Astrocyte (in vitro differentiated cells and primary cell): ENCODE data around the gene GNS. TPM values are rescaled to one million over a fixed set of nuclear protein-coding genes. Genes with fewer than 3 reads are reported as not detected.

Experiments used
- DNase-seq: peaks from one replicate; pipeline ENCODE4 v3.0.0-alpha.2; 2010; ENCODE audit warnings: low read depth
- FAIRE-seq: peaks from 2 replicates; lab custom pipeline; 2011; peaks lifted over from hg19 to GRCh38; lab: Jason Lieb, UNC
- H2AFZ ChIP-seq: 2 replicates; pipeline ENCODE4 v1.6.0; 2012; ENCODE audit warnings: low read depth, low read length, inconsistent platforms
- H3K27ac ChIP-seq: 2 replicates; pipeline ENCODE4 v1.5.1; 2011; ENCODE audit warnings: low read depth, low read length, inconsistent platforms
- H3K27me3 ChIP-seq: 2 replicates; pipeline ENCODE4 v1.6.0; 2011; ENCODE audit warnings: low read length, inconsistent platforms; ENCODE audit not compliant: insufficient read depth
- H3K36me3 ChIP-seq: 2 replicates; pipeline ENCODE4 v1.5.1; 2011; ENCODE audit warnings: low read length, inconsistent platforms; ENCODE audit not compliant: insufficient read depth
- H3K4me1 ChIP-seq: 2 replicates; pipeline ENCODE4 v1.5.1; 2011; ENCODE audit warnings: low read length, inconsistent platforms; ENCODE audit not compliant: insufficient read depth
- H3K4me2 ChIP-seq: 2 replicates; pipeline ENCODE4 v1.6.0; 2012; ENCODE audit warnings: low read length, inconsistent platforms
- H3K4me3 ChIP-seq: 2 replicates; pipeline ENCODE4 v1.5.1; 2011; ENCODE audit warnings: low read depth, mild to moderate bottlenecking, low read length, inconsistent platforms; ENCODE audit not compliant: insufficient read depth
- H3K79me2 ChIP-seq: 2 replicates; pipeline ENCODE4 v1.6.0; 2012; ENCODE audit warnings: mild to moderate bottlenecking, low read length, inconsistent platforms; ENCODE audit not compliant: insufficient read depth
- H3K9ac ChIP-seq: 2 replicates; pipeline ENCODE4 v1.6.0; 2012; ENCODE audit warnings: mild to moderate bottlenecking, low read length, inconsistent platforms
- H3K9me3 ChIP-seq: 2 replicates; pipeline ENCODE4 v1.5.1; 2012; ENCODE audit warnings: low read depth, mild to moderate bottlenecking, low read length, inconsistent platforms; ENCODE audit not compliant: insufficient read depth
- H4K20me1 ChIP-seq: 2 replicates; pipeline ENCODE4 v1.6.0; 2012; ENCODE audit warnings: low read length, inconsistent platforms; ENCODE audit not compliant: insufficient read depth
- H3K27ac Mint-ChIP-seq: one replicate; pipeline ENCODE4 v1.8.0; 2021; ENCODE audit warnings: mild to moderate bottlenecking, mixed read lengths; ENCODE audit not compliant: unreplicated experiment
- H3K27me3 Mint-ChIP-seq: one replicate; pipeline ENCODE4 v1.8.0; 2021; ENCODE audit warnings: low read depth, mixed read lengths; ENCODE audit not compliant: unreplicated experiment
- H3K36me3 Mint-ChIP-seq: one replicate; pipeline ENCODE4 v1.8.0; 2021; ENCODE audit warnings: low read depth, mixed read lengths; ENCODE audit not compliant: unreplicated experiment
- H3K4me1 Mint-ChIP-seq: one replicate; pipeline ENCODE4 v1.8.0; 2021; ENCODE audit warnings: low read depth, mixed read lengths; ENCODE audit not compliant: unreplicated experiment
- H3K4me3 Mint-ChIP-seq: one replicate; pipeline ENCODE4 v1.8.0; 2021; ENCODE audit warnings: mild to moderate bottlenecking, moderate library complexity, mixed read lengths; ENCODE audit not compliant: unreplicated experiment
- H3K9me3 Mint-ChIP-seq: one replicate; pipeline ENCODE4 v1.8.0; 2021; ENCODE audit warnings: mild to moderate bottlenecking, mixed read lengths; ENCODE audit not compliant: unreplicated experiment
- EZH2 ChIP-seq: IDR thresholded peaks from 2 replicates; pipeline ENCODE4 v1.6.1; 2012; ENCODE audit warnings: mild to moderate bottlenecking, low read length, inconsistent platforms; ENCODE audit not compliant: insufficient read depth
- total RNA-seq: library from RNA; stranded (reverse); gene quantifications from 2 replicates; pipeline ENCODE4 v1.2.1, GENCODE V29; 2021
- TF ChIP-seq, protein P1 (sequence below): IDR thresholded peaks from 2 replicates; pipeline ENCODE4 v1.5.1; 2011; ENCODE audit warnings: low read depth, mild to moderate bottlenecking, inconsistent platforms, low read length, moderate library complexity; ENCODE audit not compliant: insufficient read depth

Gene GNS
- total RNA-seq, 1 donor from 2014 or later = 109 TPM

DNA sequence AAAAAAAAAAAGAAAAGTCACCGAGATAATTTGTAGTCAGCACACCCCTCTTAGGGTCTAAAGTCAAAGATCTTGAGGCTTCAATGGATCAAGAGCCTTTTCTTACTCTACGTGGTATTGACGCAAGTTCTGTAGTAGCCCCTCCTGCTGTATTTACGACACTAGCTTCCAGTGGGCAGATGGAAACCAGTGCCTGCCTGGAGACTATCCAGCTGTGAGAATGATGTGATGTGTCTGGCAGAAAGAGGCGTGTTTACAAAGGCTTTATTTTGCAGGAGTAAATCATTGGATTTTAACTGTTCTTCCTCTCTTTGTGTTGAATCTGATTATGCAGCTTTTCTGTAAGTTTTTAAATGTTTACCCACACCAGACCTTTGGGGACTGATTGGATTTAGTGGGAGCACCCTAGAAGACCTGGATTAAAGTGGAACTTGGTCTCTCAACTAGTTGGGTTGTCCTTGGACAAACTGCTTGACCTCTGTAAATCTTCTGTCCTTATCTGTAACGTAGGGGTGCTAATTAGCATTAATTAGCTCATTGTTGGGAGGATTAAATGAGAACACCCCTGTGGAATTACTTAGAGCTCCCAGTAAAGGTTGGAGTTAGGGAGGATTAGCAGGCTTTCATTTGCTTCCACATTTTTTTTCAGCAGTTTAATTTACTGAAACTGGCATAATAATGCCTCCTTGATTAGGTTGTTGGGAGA is 76.5 kb downstream of the GNS start:
- FAIRE-seq = no peak
- peaks cover 22% of the 10 kb centered on the region for H3K79me2 ChIP-seq
- no peak overlapping the region for H3K27ac ChIP-seq
- no peak overlapping the region for H3K4me3 Mint-ChIP-seq
- no peaks in the 10 kb centered on the region for H3K36me3 ChIP-seq
- no peak overlapping the region for H2AFZ ChIP-seq
- H4K20me1 ChIP-seq = peaks cover 4% of the 10 kb centered on the region
- H3K9ac ChIP-seq = no peak overlapping the region
- H3K27ac Mint-ChIP-seq = no peak overlapping the region
- H3K36me3 Mint-ChIP-seq = peaks cover 10% of the 10 kb centered on the region
- H3K4me3 ChIP-seq = no peak overlapping the region
- no peaks in the 10 kb centered on the region for H3K27me3 Mint-ChIP-seq
- no peak for TF ChIP-seq EZH2
- TF ChIP-seq, protein P1, sequence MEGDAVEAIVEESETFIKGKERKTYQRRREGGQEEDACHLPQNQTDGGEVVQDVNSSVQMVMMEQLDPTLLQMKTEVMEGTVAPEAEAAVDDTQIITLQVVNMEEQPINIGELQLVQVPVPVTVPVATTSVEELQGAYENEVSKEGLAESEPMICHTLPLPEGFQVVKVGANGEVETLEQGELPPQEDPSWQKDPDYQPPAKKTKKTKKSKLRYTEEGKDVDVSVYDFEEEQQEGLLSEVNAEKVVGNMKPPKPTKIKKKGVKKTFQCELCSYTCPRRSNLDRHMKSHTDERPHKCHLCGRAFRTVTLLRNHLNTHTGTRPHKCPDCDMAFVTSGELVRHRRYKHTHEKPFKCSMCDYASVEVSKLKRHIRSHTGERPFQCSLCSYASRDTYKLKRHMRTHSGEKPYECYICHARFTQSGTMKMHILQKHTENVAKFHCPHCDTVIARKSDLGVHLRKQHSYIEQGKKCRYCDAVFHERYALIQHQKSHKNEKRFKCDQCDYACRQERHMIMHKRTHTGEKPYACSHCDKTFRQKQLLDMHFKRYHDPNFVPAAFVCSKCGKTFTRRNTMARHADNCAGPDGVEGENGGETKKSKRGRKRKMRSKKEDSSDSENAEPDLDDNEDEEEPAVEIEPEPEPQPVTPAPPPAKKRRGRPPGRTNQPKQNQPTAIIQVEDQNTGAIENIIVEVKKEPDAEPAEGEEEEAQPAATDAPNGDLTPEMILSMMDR = no peak
- H3K9me3 ChIP-seq = no peaks in the 10 kb centered on the region
- H3K27me3 ChIP-seq = no peaks in the 10 kb centered on the region
- no peak overlapping the region for H3K4me2 ChIP-seq
- peaks cover 12% of the 10 kb centered on the region for H3K4me1 ChIP-seq
- H3K4me1 Mint-ChIP-seq = peaks cover 11% of the 10 kb centered on the region
- peak; percentile 53 for DNase-seq
- H3K9me3 Mint-ChIP-seq = peaks cover 3% of the 10 kb centered on the region

DNA sequence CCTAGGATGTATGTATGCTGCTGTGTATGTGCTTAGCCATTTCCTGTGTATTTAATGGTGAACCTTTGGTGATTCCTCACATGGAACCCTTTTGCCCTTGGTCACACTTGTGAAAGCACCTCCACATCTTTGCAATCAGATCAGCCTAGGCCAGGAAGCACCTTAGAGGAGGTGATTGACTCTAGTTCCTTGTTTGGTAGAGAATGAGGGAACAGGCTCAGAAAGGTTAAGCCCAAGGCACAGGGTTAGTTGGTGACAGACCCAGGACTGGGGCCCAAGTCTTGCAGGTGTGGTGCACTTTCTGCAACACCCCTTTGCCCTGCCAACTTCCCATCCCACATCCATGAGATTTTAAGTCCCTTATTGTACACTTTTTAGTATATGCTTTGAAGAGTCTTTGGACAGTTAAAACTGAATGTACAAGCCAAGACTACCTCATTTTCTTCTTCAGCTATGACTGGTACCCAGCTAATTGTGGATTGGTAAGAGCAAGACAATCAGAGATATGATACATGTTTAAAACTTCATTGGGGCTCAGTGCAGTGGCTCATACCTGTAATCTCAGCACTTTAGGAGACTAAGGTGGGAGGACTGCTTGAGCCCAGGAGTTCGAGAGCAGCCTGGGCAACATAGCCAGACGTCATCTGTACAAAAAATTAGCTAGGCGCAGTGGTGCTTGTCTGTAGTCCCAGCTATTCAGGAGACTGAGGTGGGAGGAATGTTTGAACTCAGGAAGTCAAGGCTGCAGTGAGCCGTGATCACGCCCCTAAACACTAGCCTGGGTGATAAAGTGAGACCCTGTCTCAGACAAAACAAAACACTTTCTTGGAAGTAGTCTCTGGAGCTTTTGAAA is 77.8 kb downstream of the GNS start:
- no peak for DNase-seq
- H3K36me3 Mint-ChIP-seq = peaks cover 10% of the 10 kb centered on the region

More for the DNA sequence above, 77.8 kb downstream of the GNS start:
- H3K9ac ChIP-seq = no peak overlapping the region
- FAIRE-seq = no peak
- peaks cover 12% of the 10 kb centered on the region for H3K4me1 ChIP-seq
- Mint-ChIP-seq H3K4me3 (no peak overlapping the region), H3K9me3 (peaks cover 3% of the 10 kb centered on the region), H3K4me1 (peaks cover 7% of the 10 kb centered on the region), H3K27me3 (no peaks in the 10 kb centered on the region), H3K27ac (no peak overlapping the region)
- no peak overlapping the region for H2AFZ ChIP-seq
- H3K36me3 ChIP-seq = no peaks in the 10 kb centered on the region
- peaks cover 22% of the 10 kb centered on the region for H3K79me2 ChIP-seq
- H3K9me3 ChIP-seq = no peaks in the 10 kb centered on the region
- H3K4me2 ChIP-seq = no peak overlapping the region
- no peak overlapping the region for H3K27ac ChIP-seq
- H3K27me3 ChIP-seq = no peaks in the 10 kb centered on the region
- H4K20me1 ChIP-seq = peaks cover 4% of the 10 kb centered on the region
- no peak overlapping the region for H3K4me3 ChIP-seq
- TF ChIP-seq, protein P1 = no peak
- no peak for TF ChIP-seq EZH2
